Head of caudate nucleus (tissue), 42 donors: Measurements from ENCODE around the gene JUND.

ENCODE experiments used
- DNase-seq, 42 donors: peaks; one replicate each; pipeline versions ENCODE4 v3.0.0 to v3.0.0-alpha.2; 2020 to 2021; ENCODE audit warnings: mixed read lengths in 7 of 42
- intact Hi-C: fragments of 100-400 bp; cut with DNase I; formaldehyde crosslinking; loops from one replicate; pipeline ENCODE4 v1.15.0; 2022

The JUND gene

DNA sequence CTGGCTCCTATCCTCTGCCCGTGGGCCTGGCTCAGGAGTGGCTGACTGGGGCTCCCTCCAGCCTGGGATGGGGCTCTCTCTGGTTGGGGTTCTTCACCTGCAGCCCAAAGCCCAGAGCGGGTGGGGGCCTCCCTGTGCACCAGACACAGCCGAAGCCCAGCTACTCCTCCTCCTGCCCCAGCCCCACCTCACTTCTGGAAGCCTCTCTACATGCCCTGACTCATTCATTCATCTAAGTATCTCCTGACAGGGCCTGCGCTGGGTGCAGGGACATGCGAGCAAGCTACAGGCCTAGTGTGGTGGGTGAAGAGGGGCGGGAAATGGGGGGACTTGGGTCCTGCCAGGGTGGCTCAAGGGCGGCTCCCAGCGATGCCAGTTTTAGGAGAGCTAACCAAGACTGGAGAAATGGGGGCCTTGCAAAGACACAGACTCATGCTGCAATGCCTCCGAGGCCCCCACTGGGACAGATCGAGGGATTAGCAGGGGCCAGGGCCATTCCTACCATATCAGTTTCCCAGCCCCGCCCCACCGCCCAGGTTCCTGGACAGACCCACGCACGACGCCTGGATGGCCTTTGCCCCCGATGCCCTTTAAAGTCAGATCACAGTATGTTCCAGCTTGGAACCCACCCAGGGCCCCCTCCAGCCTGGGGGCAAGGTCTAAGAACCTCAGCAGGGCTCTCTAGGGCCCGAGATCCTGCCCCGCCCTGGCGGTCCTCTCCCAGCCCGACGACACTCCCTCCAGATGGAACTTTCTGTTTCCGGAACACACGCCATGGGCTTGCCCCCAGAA, 28.9 kb upstream of the JUND start:
- DNase-seq = peak in 1 of 42 donors; percentile 31
- intact Hi-C loops = no loop called here

DNA sequence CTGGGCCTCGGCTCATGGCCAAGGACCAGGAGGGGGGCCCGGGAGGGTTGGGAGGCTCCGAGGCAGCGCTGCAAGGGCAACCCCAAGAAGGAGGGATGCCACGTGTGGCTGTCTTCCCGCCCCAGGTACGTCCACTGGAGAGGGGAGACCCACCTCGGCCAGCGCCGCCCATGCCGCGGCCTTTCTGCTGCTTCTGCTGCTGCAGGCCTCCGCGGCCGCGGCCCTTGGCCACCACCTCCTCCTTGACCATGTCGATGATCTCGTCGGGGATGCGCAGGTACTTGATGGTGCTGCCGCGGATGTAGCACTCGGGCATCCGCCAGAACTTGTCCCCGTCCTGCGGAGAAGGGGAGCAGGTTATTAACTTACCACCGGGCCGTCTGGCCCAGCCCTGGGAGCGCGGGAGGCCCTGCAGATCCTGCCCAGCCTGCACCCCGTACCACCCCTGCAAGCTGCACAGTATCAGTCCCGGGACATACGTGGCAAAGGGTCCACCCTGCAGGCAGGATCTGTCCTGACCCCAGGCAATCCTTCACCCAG, 28.2 kb upstream of the JUND start:
- DNase-seq = no peak
- intact Hi-C loops = no loop called here

DNA sequence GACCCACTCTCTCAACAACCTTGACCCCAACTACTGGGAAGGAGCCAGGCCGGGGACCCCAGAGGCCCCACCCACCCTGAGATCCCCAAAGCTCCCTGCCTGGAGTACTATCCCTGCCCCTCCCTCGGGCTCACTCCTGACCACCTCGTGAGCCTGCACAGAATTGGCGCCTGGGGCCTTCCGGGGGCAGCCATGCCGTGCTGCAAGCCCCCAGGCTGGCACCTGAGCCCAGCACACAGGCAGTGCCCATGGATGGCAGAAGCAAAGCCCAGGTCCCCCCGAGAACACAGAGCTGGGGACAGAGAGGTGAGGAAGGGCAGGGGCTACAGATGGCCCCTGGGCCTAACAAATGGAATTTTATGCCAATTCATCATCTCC, 27.5 kb upstream of the JUND start:
- no peak for DNase-seq
- intact Hi-C loops = no loop called here

DNA sequence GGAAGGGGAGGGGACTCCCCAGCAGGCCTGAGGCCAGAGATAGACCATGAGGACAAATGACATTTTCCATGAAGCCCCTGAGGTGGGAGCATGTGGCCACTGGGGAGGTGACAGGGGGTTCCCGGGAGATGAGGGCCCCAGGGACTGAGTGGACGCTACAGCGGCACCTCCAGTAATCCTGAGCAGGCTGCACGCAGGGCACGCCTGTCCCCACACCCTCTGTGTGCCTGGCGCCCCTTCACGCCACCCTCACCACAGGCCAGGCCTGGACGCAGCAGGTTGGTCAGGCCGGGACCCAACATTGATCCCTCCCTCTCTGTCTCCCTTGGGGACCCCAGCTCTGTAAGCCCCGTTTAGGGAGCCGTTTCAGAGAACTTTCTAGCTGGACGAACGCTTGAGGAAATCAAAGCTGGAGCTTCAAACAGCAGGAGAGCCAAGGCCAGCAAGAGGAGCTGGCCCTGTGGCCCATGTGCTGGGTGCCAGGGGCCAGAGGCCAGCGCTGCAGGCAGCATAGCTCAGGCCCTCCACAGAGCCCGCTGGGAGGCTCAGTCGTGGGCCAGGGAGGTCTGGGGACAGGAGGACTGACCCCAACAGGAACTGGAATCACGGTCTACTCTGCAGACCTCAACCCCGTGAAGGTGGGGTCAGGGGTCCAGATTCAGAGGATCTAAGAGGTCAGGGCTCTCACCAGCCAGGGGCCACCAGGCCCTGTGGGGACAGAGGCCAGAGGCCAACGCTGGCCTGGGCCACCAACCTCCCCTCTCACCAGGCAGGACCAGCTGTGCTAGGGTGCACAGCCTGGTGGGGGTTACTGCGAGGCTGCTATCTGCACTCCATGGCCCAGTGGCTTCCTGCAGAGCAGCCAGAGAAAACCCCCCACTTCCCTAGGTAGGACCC, 26.9 kb upstream of the JUND start:
- intact Hi-C loops = no loop called here
- no peak for DNase-seq

DNA sequence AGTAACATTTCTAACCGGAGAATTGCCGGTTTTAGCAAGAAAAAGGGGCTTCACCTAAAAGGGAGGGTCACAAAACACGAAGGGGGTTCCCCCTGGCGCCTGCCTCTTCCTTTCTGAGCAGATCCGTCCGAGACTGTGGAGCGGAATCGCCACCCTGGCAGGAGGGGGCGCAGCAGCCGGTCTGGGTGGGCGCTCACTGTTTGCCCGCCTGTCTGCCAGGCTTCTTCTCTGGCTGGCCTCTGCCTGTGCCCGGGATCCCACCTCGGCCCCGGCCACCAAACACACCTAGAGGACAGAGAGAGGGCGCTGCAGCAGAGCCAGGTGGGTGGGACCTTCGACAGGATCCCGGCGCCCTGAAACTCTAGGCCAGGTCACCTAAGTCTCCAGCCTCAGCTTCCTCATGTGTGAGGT, 25.9 kb upstream of the JUND start:
- DNase-seq = no peak
- intact Hi-C loops = no loop called here

DNA sequence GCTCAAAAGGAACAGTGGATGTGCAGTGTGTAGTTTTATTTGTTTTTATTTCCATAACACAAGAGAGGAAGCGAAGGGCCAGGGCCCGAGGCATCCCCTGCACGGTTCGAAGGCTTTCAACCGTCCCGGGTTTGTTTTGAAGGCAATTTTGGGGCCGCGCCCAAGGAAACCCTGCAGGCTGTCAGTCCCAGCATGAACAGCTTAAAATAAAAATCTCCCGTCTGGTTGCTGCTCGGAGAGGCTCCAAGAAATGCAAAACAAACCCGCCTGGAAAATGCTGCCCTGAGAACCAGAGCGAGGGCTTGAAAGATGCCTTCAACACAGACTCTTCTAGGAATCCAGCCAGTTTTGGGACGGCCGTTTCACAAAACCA, 25.5 kb upstream of the JUND start:
- peak in 4 of 42 donors; percentile 15 to 35 (median 24) for DNase-seq
- intact Hi-C loops = no loop called here

DNA sequence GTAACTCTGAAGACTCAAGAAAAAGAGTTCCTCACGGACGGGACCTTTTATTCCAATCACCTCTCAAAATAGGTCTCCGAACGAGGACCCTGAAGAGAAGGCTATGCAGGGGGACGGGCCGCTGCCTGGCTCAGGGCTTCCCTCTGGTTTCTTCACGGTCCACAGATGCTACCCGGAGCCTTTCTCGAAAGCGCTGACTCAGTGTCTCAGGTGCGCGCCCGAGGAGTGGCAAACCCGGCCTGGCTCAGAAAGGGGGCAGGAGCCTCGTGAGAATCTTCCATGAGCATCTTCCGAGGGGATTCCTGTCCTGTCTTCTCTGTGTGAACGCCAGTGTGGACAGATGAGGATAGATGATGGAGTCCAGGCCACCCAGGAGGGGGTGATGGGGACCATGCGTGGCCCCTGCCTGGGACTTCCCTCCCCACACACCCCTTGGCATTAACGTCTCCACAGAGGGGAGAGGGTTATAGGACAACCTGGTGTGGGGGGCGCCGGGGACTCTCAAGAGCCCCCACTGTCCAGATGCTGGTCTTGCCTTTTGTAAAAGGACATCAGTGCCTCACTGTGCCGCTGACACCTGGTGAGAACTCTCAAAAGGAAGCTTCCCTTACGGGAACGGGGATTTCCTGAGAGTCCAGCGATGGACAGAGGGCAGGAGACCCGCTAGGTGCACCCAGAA, 24.9 kb upstream of the JUND start:
- intact Hi-C loops = no loop called here
- DNase-seq = no peak

DNA sequence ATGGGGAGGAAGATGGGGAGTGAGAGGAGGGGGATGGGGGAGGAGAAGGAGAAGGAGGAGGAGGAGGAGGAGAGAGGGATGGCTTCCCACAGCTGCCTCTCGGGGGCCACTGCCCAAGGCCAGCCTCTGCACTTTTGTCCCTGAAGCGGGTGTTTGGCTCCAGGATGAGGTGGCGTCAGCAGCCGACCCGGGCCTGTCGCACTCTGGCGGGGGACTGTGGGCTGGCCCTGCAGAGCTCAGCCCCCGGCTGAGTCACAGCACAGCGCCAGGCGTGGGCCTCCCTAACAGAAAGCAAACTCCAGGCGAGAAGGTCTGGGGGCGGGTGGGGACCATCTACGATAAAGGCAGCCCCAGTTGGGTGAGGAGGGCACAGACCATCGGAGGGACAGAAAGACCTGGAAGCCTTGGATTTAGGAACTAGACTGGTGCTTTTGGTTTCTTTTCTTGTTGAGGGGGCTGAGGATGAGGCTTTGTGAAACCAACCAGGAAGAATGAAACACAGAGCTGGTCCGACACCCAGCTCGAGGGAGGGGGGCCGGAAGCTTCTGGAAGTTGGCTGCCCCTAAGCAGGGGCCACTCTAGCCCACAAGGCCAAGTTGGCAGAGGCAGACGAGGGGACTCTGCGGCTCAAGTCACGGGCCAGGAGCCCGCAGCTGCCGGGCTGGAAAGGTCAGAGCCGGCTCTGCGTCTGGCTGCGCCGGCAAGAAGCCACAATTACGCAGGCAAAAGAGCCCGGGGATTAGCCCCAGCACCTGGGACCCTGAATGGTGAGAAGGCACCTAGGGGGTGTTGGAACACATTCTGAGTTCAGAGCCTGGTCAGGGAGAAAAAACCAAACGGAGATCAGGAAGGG, 23.3 kb upstream of the JUND start:
- peak; percentile 71 to 97 (median 88) for DNase-seq
- intact Hi-C loops = loop anchor here (2.0 kb wide), 1 partner anchor 24 kb away; the partner anchor contains the start of gene JUND

DNA sequence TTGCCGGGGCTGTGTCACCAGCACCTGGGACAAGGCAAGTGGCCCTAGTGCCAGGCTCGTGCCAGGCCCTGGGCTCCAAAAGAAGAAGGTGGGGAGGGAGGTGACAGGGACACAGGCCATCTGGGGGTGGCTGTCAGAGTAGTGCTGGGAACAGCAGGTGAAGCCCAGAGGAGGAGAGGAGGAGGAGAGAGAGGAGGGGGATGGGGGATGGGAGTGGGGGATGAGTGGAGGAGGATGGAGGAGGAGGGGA, 22.7 kb upstream of the JUND start:
- peak in 7 of 42 donors; percentile 31 to 47 (median 43) for DNase-seq
- intact Hi-C loops = loop anchor here (2.0 kb wide), 1 partner anchor 23 kb away; the partner anchor contains the start of gene JUND

DNA sequence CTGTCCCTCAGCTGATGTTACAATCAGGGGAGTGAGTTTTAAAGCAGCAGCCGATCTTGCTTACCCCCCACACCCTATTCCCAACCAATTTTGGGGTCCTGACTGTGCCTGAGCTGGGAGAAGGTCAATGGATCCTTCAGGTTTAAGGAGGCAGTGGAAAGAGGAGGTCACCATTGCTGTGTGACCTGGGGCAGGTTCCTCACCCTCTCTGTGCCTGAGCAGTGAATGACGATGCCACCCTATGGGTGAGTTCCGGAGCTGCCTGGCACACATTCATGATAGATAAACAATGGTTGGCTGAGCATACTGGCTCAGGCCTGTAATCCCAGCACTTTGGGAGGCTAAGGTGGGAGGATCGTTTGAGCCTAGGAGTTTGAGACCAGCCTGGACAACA, 20.3 kb upstream of the JUND start:
- no peak for DNase-seq
- intact Hi-C loops = no loop called here

DNA sequence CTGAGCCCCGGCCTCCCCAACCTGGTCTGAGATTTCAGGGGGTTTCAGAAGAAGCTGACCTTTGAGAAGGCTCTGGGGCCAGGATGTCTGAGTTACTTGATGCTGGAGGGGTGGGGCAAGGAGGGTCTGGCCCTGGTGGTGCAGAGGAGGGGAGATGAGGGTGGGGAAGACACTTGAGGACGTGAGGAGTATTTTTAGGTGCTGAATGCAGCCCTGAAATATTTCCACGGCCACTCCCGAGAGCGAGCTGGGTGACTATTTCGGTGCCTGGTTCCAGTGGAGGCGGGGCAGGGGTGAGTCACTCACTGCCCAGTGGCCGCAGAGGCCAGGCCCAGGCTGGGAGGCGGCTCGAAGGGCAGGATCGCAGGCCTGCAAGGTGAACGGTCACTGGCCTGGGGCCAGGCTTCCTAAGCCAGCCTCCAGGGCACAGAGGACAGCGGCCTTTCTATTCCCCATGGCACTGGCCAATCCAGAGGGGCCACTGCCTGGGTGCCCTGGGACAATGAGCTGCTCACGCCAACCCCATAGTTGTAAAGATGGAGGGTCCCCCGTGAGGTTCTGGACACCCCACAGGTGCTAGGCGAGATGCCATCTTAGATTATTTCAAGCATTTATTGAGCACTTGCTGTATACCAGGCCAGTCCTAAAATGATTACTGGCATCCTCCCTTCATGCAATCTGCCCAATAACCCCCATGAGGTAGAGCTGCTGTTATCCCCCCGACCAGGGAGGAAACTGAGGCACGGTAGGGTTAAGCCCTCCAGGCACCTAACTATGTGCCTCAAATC, 19.7 kb upstream of the JUND start:
- intact Hi-C loops = no loop called here
- no peak for DNase-seq

DNA sequence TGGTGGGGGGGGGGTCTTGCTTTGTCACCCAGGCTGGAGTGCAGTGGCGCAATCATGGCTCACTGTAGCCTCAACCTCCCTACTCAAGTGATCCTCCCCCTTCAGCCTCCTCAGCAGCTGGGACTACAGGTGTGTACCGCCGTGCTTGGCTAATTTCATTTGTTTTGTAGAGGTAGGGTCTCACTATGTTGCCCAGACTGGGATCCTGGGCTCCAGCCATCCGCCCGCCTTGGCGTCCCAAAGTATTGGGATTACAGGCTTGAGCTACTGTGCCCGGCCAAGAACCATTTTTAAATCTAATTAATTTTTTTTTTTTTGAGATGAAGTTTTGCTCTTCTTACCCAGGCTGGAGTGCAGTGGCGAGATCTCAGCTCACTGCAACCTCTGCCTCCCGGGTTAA, 18.2 kb upstream of the JUND start:
- intact Hi-C loops = no loop called here
- DNase-seq = no peak

DNA sequence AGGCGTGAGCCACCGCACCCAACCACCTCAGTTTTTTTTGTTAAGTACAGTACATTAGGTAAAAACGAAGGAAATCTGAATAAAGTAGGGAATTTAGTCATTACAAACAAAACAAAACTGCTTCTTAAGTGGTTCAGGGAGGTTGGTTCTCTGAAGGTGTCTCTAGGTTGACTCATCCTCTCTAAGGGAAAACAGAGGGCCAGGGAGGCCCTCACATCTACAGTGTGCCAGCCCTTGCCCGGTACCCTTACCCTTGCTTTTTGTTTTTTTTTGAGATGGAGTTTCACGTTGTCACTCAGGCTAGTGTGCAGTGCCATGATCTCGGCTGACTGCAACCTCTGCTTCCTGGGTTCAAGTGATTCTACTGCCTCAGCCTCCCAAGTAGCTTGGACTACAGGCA, 17.2 kb upstream of the JUND start:
- intact Hi-C loops = no loop called here

DNA sequence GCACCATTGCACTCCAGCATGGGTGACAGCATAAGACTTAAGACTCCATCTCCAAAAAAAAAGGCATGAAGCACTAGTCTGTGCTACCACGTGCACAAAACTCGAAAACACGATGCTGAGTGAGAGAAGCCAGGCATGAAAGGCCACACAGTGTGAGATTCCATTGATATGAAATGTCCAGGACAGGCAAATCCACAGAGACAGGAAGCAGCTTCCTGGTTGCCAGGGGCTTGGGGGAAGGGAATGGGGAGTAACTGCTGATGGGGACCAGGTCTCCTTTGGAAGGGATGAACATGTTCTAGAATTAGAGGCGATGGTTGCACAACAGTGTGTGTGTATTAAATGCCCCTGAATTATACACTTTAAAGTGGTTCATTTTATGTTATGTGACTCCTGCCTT, 15.9 kb upstream of the JUND start:
- intact Hi-C loops = no loop called here

More for the DNA sequence above, 17.2 kb upstream of the JUND start:
- DNase-seq = no peak

DNA sequence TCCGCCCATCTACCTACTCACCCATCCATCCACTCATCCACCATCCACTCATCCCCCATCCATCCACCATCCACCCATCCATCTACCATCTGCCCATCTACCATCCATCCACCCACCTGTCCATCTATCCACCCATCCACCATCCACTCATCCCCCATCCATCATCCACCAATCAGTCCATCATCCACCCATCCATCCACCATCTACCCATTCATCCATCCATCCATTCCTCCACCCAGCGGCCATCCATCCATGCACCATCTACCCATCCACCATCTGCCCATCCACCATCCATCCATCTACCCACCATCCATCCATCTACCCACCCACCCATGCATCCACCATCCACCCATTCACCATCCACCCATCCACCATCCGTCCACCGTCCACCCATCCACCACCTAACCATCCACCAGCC, 13.6 kb upstream of the JUND start:
- intact Hi-C loops = no loop called here
- DNase-seq = no peak

More for the DNA sequence above, 15.9 kb upstream of the JUND start:
- no peak for DNase-seq

DNA sequence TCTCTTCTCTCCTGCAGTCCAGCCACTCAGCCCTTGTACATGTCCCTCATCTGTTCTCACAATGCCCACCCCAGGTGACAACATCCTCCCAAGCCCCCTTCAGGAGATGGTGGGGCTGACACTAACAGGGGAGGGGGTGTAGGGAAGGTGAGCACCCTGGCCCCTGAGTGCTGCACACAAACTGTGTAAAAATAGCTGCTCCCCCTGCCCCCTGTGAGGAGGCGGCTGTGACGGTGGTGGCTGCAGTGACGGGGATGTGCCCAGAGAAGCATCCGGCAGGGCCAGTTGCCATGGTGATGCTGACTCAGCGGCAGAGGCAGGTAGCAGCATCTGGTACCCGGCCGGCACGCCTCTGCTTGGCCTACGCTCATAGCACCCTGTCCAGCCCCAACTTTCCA, 13.0 kb upstream of the JUND start:
- peak; percentile 68 to 97 (median 87) for DNase-seq
- intact Hi-C loops = no loop called here

DNA sequence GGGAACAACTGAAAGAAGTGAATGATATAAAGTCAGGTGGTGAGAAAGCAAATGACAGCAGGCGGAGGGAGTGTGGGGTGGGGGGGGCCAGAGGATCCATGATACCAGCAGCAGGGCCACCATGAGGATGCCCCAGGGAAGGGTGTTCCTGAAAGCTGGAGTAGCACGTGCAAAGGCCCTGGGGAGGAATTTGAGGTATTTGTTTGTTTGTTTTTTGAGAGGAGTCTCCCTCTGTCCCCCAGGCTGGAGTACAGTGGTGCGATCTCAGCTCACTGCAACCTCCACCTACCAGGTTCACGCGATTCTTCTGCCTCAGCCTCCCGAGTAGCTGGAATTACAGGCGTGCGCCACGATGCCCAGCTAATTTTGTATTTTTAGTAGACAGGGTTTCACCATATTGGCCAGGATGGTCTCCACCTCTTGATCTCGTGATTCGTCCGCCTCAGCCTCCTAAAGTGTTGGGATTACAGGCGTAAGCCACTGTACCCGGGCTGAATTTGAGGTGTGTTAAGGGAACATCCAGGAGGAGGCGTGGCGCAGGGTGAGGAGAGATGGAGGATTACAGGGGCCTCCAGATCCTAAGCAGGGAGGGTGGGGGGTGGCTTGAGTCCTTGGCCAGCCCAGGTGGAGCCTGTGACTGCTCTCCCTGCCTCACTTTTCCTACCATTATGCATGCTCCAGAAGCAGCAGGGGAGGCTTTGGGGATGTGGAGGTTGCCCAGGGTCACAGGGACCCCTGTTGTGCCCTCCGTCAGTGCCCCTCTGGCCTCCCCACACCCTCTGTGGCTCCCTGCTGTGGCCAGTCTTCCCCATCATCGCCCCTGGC, 12.4 kb upstream of the JUND start:
- intact Hi-C loops = no loop called here

More for the DNA sequence above, 12.4 kb upstream of the JUND start:
- DNase-seq = peak in 17 of 42 donors; percentile 21 to 68 (median 40)
